ENCODE data around the gene CDK5RAP2. TPM values are rescaled to one million over a fixed set of nuclear protein-coding genes. Genes with fewer than 3 reads are reported as not detected.

The CDK5RAP2 gene
- polyA plus RNA-seq, 1 donor, result 42.0 TPM

DNA sequence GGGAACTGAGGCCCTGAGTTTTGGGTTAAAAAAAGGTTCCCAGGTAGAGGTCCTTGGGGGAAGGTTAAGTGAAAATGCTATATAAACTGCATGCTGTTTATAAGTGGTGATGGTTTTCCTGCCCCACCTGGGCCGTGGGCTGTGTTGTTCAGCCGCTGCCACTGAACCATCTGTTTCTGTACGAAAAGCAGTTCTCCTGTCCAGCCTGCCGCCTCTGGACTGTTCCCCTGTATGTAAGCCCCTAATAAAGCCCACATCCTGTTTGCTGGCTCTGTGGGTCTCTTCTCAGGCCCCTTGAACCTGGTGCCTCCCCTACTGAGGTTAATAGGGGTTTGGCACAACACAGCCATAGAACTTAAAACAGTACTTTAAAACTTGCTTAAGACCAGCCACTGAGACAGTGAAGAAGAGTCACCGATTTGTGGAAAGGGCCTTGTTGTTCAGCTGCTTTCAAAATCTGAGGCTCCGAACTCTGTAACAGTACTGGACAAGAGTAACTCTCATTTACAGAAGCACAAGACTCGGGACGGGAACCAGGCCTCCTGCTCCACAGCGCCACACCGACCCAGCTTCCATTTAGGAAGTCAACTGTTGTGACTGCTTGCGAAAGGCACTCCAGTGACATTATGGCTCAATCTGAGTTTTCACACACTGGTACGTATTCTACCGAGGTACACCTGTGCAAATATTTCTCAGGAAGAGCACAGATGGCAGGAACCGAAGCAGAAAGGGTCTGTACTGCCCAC lies 192.5 kb downstream of the CDK5RAP2 start:
- peaks cover 42% of the 10 kb centered on the region for H3K36me3 ChIP-seq (ENCODE audit: control insufficient read depth, insufficient read depth, low read length)
- no peak for DNase-seq
- peaks cover 30% of the 10 kb centered on the region for H3K4me1 ChIP-seq (ENCODE audit: control insufficient read depth, insufficient read depth, low read length)
- no peaks in the 10 kb centered on the region for H3K27me3 ChIP-seq (ENCODE audit: control insufficient read depth, insufficient read depth, low read length)
- no peak overlapping the region for H3K4me3 ChIP-seq (ENCODE audit: low read length)
- H3K27ac ChIP-seq (ENCODE audit: low read length), result no peak overlapping the region
- no peaks in the 10 kb centered on the region for H3K9me3 ChIP-seq (ENCODE audit: control insufficient read depth, low read depth, low read length)
- no CpG with 5 or more reads among the region's 14 CpGs for WGBS (ENCODE audit: insufficient coverage, low lambda C conversion rate)

DNA sequence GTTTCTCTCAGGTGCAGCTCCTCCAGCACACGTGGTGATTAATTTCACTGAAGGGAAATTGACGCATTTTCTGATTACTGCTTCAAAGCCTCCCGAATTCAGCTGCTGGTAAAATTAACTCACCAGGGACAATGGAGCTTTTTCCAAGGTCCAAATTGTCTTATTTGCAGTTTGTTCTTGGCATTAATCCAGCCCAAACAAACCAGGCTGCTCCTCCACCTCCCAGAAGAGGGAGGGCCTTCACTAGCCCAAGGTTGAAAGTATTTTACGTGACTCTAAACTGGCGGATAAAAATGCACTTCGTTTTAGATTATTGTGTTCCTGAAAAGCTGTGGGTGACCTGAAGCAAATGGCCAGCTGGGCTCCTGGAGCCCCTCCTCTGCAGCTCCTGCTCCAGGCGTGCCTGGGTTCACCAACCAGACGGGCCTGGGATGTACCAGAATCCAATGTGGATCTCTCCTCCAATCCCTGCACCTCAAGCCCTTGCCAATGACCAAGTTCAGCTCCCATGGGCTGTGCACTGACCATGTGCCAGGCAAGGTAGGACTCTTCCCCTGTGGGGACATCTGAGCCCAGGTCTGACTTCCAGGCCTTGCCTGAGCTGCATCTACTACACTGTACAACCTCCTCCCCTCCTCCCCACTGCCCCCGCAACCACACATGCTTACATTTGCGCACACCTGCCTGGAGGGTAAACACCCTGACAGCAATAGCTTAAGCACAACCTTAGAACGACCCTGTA lies 193.4 kb downstream of the CDK5RAP2 start:
- peak in 1 of 2 donors; percentile 53 for DNase-seq
- no peaks in the 10 kb centered on the region for H3K9me3 ChIP-seq (ENCODE audit: control insufficient read depth, low read depth, low read length)
- peaks cover 33% of the 10 kb centered on the region for H3K36me3 ChIP-seq (ENCODE audit: control insufficient read depth, insufficient read depth, low read length)
- no peak overlapping the region for H3K27ac ChIP-seq (ENCODE audit: low read length)
- H3K4me1 ChIP-seq (ENCODE audit: control insufficient read depth, insufficient read depth, low read length), result peaks cover 30% of the 10 kb centered on the region
- 0% methylated on average over 1 of the region's 11 CpGs for WGBS (ENCODE audit: insufficient coverage, low lambda C conversion rate)
- no peaks in the 10 kb centered on the region for H3K27me3 ChIP-seq (ENCODE audit: control insufficient read depth, insufficient read depth, low read length)
- no peak overlapping the region for H3K4me3 ChIP-seq (ENCODE audit: low read length)

DNA sequence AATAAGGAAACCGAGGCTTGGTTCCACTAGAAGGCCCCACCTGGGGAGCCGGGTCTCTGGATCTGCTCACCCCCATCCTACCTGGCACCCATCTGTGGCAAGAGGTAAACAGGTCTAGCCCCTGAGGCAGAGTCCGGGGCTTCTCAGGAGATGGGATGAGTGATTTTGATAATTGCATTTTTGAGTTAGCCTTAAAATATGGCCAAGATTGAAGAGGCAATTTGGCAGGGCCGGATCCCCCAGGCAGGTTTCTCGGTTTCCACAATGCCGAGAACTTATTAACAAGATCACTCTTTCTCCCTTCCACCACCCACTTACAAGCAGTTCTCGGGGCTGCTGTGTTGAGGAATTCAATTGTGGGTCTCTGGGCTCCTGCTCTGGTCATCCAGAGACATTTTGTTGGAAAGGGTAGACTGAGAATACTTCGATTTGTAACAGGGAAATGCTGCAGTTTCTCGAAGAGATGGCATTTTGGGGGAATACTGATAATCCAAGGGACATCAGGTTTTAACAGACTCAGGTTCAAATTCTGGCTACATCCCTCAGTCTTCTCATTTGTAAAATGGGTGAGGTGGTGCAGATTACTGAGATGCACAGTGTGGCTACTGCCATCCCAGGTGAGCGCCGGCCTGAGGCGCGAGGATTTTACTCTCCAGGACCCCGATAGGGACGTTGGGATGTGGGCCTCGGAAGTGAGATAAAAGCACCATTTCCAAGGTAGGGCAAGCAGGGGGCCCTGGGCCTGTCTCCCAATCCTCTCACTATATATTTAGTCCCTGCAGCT lies 194.2 kb downstream of the CDK5RAP2 start:
- DNase-seq, result no peak
- Histone ChIP-seq H3K9me3 (ENCODE audit: control insufficient read depth, low read depth, low read length) (no peaks in the 10 kb centered on the region), H3K27me3 (ENCODE audit: control insufficient read depth, insufficient read depth, low read length) (no peaks in the 10 kb centered on the region), H3K4me3 (ENCODE audit: low read length) (no peak overlapping the region), H3K36me3 (ENCODE audit: control insufficient read depth, insufficient read depth, low read length) (peaks cover 26% of the 10 kb centered on the region), H3K27ac (ENCODE audit: low read length) (no peak overlapping the region), H3K4me1 (ENCODE audit: control insufficient read depth, insufficient read depth, low read length) (peaks cover 30% of the 10 kb centered on the region)
- WGBS (ENCODE audit: insufficient coverage, low lambda C conversion rate), result 100% methylated on average over 1 of the region's 16 CpGs

DNA sequence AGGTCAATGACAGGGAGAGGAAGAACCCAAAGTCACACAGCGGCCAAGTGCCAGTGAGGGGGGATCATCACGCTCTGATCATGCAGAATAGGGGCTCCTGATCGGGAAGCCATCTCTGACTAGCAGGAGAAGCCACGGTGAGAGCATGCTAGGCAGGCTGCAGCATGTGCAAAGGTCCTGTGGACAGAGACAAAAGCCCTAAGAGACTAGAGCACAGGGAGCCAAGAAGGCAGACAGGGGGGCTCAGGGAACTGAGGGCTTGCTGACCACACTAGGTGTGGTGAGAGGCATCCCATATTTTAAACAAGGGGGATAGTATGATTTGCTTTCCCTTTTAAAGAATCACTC lies 195.1 kb downstream of the CDK5RAP2 start:
- no peak overlapping the region for H3K27ac ChIP-seq (ENCODE audit: low read length)
- H3K27me3 ChIP-seq (ENCODE audit: control insufficient read depth, insufficient read depth, low read length), result no peaks in the 10 kb centered on the region
- DNase-seq, result no peak
- no CpG with 5 or more reads among the region's 4 CpGs for WGBS (ENCODE audit: insufficient coverage, low lambda C conversion rate)
- no peaks in the 10 kb centered on the region for H3K9me3 ChIP-seq (ENCODE audit: control insufficient read depth, low read depth, low read length)
- no peak overlapping the region for H3K4me3 ChIP-seq (ENCODE audit: low read length)
- H3K4me1 ChIP-seq (ENCODE audit: control insufficient read depth, insufficient read depth, low read length), result peaks cover 30% of the 10 kb centered on the region
- peaks cover 17% of the 10 kb centered on the region for H3K36me3 ChIP-seq (ENCODE audit: control insufficient read depth, insufficient read depth, low read length)

DNA sequence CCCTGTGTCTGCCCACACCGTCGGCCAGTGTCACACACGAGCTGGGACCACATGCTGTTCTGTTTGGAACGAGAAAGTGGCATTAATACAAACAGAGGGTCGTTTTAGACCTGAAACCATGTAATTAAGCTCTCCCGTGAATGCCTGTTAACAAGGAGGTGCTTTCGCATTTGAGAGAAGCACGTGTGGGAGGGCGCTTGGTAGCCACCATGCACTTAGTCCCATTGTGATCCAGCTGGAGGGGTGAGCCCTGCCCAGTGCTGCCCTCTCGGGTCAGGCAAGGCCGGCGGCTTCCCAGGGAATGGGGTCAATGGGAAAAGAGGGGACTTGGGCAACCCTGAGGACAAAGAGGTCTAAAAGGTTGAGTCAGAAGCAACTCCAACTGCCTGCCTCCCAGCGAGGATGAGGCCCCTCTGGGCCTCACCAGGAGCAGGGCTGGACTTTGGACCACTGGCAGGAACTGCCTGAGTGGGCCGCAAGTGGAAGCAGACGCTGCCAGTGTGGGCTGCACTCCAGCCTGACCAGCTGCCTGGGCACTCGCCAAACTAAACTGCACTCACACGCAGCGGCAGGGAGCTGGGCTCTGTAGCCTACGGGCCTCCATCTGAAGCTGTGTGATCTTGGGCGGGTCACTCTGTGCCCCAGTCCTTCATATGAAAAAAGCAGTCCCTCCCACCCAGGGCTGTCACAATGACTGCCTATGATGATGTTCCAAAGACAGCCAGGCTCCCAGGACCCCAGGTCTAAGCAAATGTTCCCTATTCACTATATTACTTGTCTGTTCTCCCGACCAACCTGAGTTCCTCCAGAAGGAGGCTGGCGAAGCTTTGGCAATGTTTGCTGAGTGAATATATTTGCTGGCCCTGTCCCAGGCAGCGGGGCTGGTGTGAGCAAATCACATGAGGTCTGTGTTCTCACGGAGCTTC lies 195.7 kb downstream of the CDK5RAP2 start:
- peaks cover 4% of the 10 kb centered on the region for H3K9me3 ChIP-seq (ENCODE audit: control insufficient read depth, low read depth, low read length)
- H3K27me3 ChIP-seq (ENCODE audit: control insufficient read depth, insufficient read depth, low read length), result no peaks in the 10 kb centered on the region
- peaks cover 11% of the 10 kb centered on the region for H3K36me3 ChIP-seq (ENCODE audit: control insufficient read depth, insufficient read depth, low read length)
- peaks cover 30% of the 10 kb centered on the region for H3K4me1 ChIP-seq (ENCODE audit: control insufficient read depth, insufficient read depth, low read length)
- H3K4me3 ChIP-seq (ENCODE audit: low read length), result no peak overlapping the region
- peak; percentile 81 to 90 for DNase-seq
- WGBS (ENCODE audit: insufficient coverage, low lambda C conversion rate), result no CpG with 5 or more reads among the region's 24 CpGs
- H3K27ac ChIP-seq (ENCODE audit: low read length), result peak overlapping the region; percentile 60

DNA sequence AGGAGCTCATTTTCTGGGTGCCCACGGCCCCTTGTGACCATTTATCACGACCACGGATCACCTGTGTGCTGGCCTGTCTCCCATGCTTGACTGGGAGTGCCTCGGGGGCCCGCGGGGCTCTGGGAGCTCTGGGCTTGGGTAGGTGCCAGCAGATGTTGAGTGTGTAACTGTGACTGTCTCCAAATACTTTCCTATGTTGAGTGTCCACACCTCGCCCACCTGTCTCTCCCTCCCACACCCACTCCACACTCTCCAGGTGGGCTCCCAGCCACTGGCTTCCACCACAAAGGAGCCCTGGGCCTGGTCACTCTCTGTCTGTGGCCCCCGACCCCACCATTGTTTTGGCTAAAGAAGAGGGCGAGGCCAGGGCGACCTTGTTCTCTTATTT lies 196.4 kb downstream of the CDK5RAP2 start:
- H3K27ac ChIP-seq (ENCODE audit: low read length), result peak overlapping the region; percentile 60
- DNase-seq, result peak in 1 of 2 donors; percentile 20

DNA sequence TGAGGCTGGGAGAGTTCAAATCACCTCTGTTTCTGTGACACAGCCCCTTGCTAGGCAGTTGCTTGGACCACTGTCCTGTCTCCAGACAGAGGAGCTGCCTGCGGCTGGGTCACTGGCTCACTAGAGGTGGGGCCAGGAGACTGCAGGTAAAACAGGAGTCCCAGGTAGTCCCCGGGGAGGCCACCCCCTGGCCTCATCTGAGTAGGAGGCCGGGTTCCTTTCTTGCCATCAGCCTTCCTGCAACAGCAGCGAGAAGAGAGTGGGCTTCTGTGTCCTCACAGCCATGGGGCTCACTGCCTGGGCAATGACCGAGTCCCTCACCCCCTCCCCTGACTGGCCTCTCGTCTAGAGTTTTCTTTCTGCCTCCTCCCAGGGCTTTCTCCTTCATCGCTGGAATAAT lies 197.5 kb downstream of the CDK5RAP2 start:
- no peak for DNase-seq
- Histone ChIP-seq H3K4me1 (ENCODE audit: control insufficient read depth, insufficient read depth, low read length) (peaks cover 30% of the 10 kb centered on the region), H3K27me3 (ENCODE audit: control insufficient read depth, insufficient read depth, low read length) (no peaks in the 10 kb centered on the region), H3K27ac (ENCODE audit: low read length) (no peak overlapping the region), H3K36me3 (ENCODE audit: control insufficient read depth, insufficient read depth, low read length) (no peaks in the 10 kb centered on the region), H3K4me3 (ENCODE audit: low read length) (no peak overlapping the region), H3K9me3 (ENCODE audit: control insufficient read depth, low read depth, low read length) (peaks cover 7% of the 10 kb centered on the region)
- WGBS (ENCODE audit: insufficient coverage, low lambda C conversion rate), result no CpG with 5 or more reads among the region's 7 CpGs

More for the DNA sequence above, 196.4 kb downstream of the CDK5RAP2 start:
- Histone ChIP-seq H3K27me3 (ENCODE audit: control insufficient read depth, insufficient read depth, low read length) (no peaks in the 10 kb centered on the region), H3K4me3 (ENCODE audit: low read length) (no peak overlapping the region), H3K4me1 (ENCODE audit: control insufficient read depth, insufficient read depth, low read length) (peaks cover 30% of the 10 kb centered on the region), H3K36me3 (ENCODE audit: control insufficient read depth, insufficient read depth, low read length) (peaks cover 6% of the 10 kb centered on the region), H3K9me3 (ENCODE audit: control insufficient read depth, low read depth, low read length) (peaks cover 7% of the 10 kb centered on the region)
- WGBS (ENCODE audit: insufficient coverage, low lambda C conversion rate), result 100% methylated on average over 1 of the region's 10 CpGs

DNA sequence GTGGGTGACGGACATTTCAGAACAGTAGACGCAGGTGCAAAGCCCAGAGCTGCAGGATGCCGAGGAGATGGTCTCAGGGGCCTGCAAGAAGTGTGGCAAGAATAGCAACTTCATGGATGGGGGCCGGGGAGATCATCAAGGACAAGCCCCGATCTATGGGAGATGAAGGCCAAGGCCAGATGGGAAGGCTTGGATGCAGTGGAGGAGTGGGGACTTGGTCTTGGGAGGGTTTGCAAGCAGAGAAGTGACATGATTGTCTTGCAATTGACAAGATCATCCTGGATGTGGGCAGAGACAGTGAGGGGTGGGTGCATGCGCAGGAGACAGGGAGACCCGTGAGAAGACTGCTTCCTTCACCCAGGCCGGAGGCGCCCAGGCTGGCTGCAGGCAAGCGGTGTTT lies 198.1 kb downstream of the CDK5RAP2 start:
- H3K4me1 ChIP-seq (ENCODE audit: control insufficient read depth, insufficient read depth, low read length), result peaks cover 30% of the 10 kb centered on the region
- H3K9me3 ChIP-seq (ENCODE audit: control insufficient read depth, low read depth, low read length), result peaks cover 7% of the 10 kb centered on the region
- no peak for DNase-seq
- H3K27me3 ChIP-seq (ENCODE audit: control insufficient read depth, insufficient read depth, low read length), result no peaks in the 10 kb centered on the region
- no peaks in the 10 kb centered on the region for H3K36me3 ChIP-seq (ENCODE audit: control insufficient read depth, insufficient read depth, low read length)
- H3K27ac ChIP-seq (ENCODE audit: low read length), result no peak overlapping the region
- 90% methylated on average over 2 of the region's 10 CpGs for WGBS (ENCODE audit: insufficient coverage, low lambda C conversion rate)
- no peak overlapping the region for H3K4me3 ChIP-seq (ENCODE audit: low read length)

DNA sequence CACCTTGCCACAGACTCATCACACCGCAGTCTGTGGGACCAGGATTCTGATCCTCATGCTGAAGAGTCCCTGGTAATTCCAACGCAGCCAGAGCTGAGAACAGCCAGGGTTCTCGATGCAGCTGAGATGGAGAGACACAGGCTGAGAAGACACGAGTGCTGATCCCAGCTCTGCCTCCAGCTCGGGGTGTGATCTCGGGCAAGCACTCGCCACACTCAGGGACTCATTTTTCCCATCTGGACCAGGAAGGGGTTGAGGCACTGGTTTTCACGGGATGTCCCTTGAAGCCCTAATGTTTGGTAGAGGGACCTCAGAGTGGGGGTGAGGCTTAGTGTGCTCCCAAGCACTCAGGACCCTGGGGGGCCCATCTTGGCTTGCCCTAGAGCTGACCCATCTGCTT lies 200.4 kb downstream of the CDK5RAP2 start:
- peaks cover 7% of the 10 kb centered on the region for H3K9me3 ChIP-seq (ENCODE audit: control insufficient read depth, low read depth, low read length)
- H3K4me3 ChIP-seq (ENCODE audit: low read length), result no peak overlapping the region
- WGBS (ENCODE audit: insufficient coverage, low lambda C conversion rate), result no CpG with 5 or more reads among the region's 8 CpGs

More for the DNA sequence above, 200.4 kb downstream of the CDK5RAP2 start:
- peaks cover 15% of the 10 kb centered on the region for H3K4me1 ChIP-seq (ENCODE audit: control insufficient read depth, insufficient read depth, low read length)
- no peak for DNase-seq
- no peaks in the 10 kb centered on the region for H3K36me3 ChIP-seq (ENCODE audit: control insufficient read depth, insufficient read depth, low read length)
- no peaks in the 10 kb centered on the region for H3K27me3 ChIP-seq (ENCODE audit: control insufficient read depth, insufficient read depth, low read length)
- no peak overlapping the region for H3K27ac ChIP-seq (ENCODE audit: low read length)
